H1 (cell line): Measurements from ENCODE around the gene CRHR1. TPM values are rescaled to one million over a fixed set of nuclear protein-coding genes. Genes with fewer than 3 reads are reported as not detected.

Experiments
- HDAC2 ChIP-seq, 2 experiments: fragments of 300-600 bp in 1 of 2; sonication (generic) in 1 of 2; IDR thresholded peaks; 2 replicates each; pipeline ENCODE4 v1.6.1; 2011 to 2012; ENCODE audit warnings: low read depth in 2 of 2, low read length in 2 of 2, mild to moderate bottlenecking in 2 of 2, moderate library complexity in 2 of 2, borderline replicate concordance in 1 of 2, inconsistent platforms in 1 of 2
- polyA plus RNA-seq, 7 experiments: library from polyadenylated mRNA; depleted of rRNA in 3 of 7; stranded (reverse) in 5 of 7; unstranded in 2 of 7; fragments of >200 nt in 5 of 7; fragments of 200-250 nt in 2 of 7; gene quantifications; 1 replicate in 5 of 7; 2 replicates in 1 of 7; 4 replicates in 1 of 7; pipeline versions ENCODE4 v1.2.1 to v1.2.3, GENCODE V29; 2011 to 2013; ENCODE audit warnings: missing spikeins in 2 of 7, mixed read lengths in 2 of 7
- total RNA-seq: library from RNA; stranded (reverse); fragmentation: NEBNext Ultra II Directional; extraction: Animal tissue kit (Norgen Biotek cat#: 25700); gene quantifications from 2 replicates; pipeline ENCODE4 v1.2.1, GENCODE V29; 2021
- TF ChIP-seq, protein P1 (sequence below): IDR thresholded peaks from 2 replicates; pipeline ENCODE4 v1.6.1; 2011; ENCODE audit warnings: low read length, improper control_type of control experiment

Gene CRHR1
- total and polyA plus RNA-seq, 2 of the 8 experiments (the other 6 are each of a cell fraction or from before 2014, with no cell fraction given), result 0.56 to 1.7 TPM

DNA sequence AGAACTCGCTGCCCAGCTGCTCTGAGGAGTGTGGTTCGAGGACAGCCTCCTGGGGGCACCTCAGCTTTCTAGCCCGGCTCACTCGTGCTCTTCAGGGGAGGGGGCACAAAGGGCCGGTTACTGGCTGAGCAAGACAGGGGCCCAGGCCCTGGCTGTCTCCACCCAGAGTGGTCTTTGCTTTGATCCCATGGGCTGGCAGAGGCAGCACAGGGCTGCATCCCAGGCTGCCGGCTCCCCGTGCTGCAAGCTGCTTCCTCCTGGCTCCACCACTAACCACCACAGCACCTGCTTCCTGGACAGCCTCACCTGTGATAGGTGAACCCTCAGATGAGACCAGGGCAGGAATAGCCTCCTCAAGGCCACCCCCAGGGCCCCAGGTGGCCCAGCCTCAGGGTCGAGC lies 67.3 kb downstream of the CRHR1 start (continued):
- no peak for TF ChIP-seq HDAC2 (IDR thresholded peaks at IDR 0.05; ENCODE audit: borderline replicate concordance in 1 of 2, low read depth in 2 of 2, low read length in 2 of 2)
- TF ChIP-seq, protein P1, sequence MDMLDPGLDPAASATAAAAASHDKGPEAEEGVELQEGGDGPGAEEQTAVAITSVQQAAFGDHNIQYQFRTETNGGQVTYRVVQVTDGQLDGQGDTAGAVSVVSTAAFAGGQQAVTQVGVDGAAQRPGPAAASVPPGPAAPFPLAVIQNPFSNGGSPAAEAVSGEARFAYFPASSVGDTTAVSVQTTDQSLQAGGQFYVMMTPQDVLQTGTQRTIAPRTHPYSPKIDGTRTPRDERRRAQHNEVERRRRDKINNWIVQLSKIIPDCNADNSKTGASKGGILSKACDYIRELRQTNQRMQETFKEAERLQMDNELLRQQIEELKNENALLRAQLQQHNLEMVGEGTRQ, result no peak
